Tibial nerve (tissue), 4 donors: ENCODE measurements around the gene ITSN2.

Experiments used
- CTCF ChIP-seq, 5 experiments: fragments of 200-600 bp in 3 of 5; fragments of 450-650 bp in 2 of 5; sonication (generic) in 3 of 5; IDR thresholded peaks; one replicate each; pipeline ENCODE4 v1.5.1; 2016 to 2019; ENCODE audit warnings: antibody characterized with exemption in 5 of 5, mild to moderate bottlenecking in 3 of 5, moderate library complexity in 2 of 5
- EP300 ChIP-seq, 2 donors: sonication (generic); formaldehyde crosslinking; IDR thresholded peaks; one replicate each; pipeline ENCODE4 v1.6.1; 2017; ENCODE audit warnings: antibody characterized with exemption in 2 of 2, mild to moderate bottlenecking in 1 of 2

DNA sequence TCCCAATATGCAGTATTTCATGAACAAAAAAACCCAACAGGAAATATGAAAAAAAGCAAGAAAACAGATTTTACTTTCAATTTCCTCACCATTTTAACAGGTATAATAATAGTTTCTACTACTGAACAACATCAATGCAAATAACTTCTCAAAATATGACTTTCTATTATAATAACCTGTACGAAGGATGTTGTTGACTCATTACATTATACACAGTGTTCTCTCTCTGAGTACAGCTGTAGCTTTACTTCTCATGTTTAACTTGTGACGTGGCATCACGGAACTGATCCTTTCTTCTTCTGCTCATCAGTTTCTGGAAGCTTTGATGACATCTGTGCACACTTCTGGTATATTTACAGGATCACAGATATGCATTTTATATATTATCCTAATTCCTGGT is 145.5 kb downstream of the ITSN2 start:
- no peak for TF ChIP-seq EP300 (IDR thresholded peaks at IDR 0.05)
- TF ChIP-seq CTCF (IDR thresholded peaks at IDR 0.05): no peak
